ENCODE results near the gene MYO1A.
"Not testable (repeated sequence)": the region's sequence is repeated elsewhere in the genome, so short reads cannot be mapped to it uniquely, and the experiment has no call there.

Gene MYO1A

GRCh38 chr12:57019983-57020719 lies 29.8 kb downstream of the MYO1A start:
- FAIRE-seq (no peak), DNase-seq (ENCODE audit: insufficient read length, low spot score) (no peak)

- FAIRE-seq (no peak), DNase-seq (ENCODE audit: insufficient read length, low spot score) (no peak)
These were observed 31.0 kb downstream of the MYO1A start for GRCh38 chr12:57018906-57019305.

GRCh38 chr12:57018353-57018752 lies 31.6 kb downstream of the MYO1A start:
- not testable (repeated sequence) for FAIRE-seq

GRCh38 chr12:57016348-57016747 lies 33.6 kb downstream of the MYO1A start, which contains the start of gene TAC3:
Gene TAC3 (minus strand): TSS chr12:57016529. CDS start chr12:57015797, 732 bp downstream.
- DNase-seq (ENCODE audit: insufficient read length, low spot score): no peak
- FAIRE-seq: no peak

More at GRCh38 chr12:57018353-57018752, 31.6 kb downstream of the MYO1A start:
- DNase-seq (ENCODE audit: insufficient read length, low spot score): not testable (repeated sequence)

GRCh38 chr12:57012600-57013465 lies 37.1 kb downstream of the MYO1A start:
- no peak for FAIRE-seq
- no peak for DNase-seq (ENCODE audit: insufficient read length, low spot score)

- FAIRE-seq (no peak), DNase-seq (ENCODE audit: insufficient read length, low spot score) (no peak)
These were observed 38.2 kb downstream of the MYO1A start for GRCh38 chr12:57011438-57012424.

- DNase-seq (ENCODE audit: insufficient read length, low spot score): no peak
- FAIRE-seq: no peak
These were observed 39.2 kb downstream of the MYO1A start for GRCh38 chr12:57010627-57011247.

GRCh38 chr12:57009949-57010626 lies 39.8 kb downstream of the MYO1A start:
- FAIRE-seq (no peak), DNase-seq (ENCODE audit: insufficient read length, low spot score) (no peak)

GRCh38 chr12:57008178-57008577 lies 41.8 kb downstream of the MYO1A start:
- FAIRE-seq (no peak), DNase-seq (ENCODE audit: insufficient read length, low spot score) (peak; percentile 75)

GRCh38 chr12:57006809-57007475 lies 43.0 kb downstream of the MYO1A start:
- no peak for FAIRE-seq
- no peak for DNase-seq (ENCODE audit: insufficient read length, low spot score)

GRCh38 chr12:57005980-57006808 lies 43.7 kb downstream of the MYO1A start, which contains the start of gene ZBTB39:
Gene ZBTB39 (minus strand): TSS chr12:57006546. CDS start chr12:57004917, 1,629 bp downstream.
- FAIRE-seq (no peak), DNase-seq (ENCODE audit: insufficient read length, low spot score) (peak; percentile 77)

- DNase-seq (ENCODE audit: insufficient read length, low spot score): no peak
- FAIRE-seq: no peak
These were observed 45.3 kb downstream of the MYO1A start for GRCh38 chr12:57004651-57005050.

- no peak for FAIRE-seq
These were observed 46.5 kb downstream of the MYO1A start for GRCh38 chr12:57003395-57003794.

GRCh38 chr12:57001448-57001906 lies 48.5 kb downstream of the MYO1A start:
- DNase-seq (ENCODE audit: insufficient read length, low spot score) (peak; percentile 66), FAIRE-seq (no peak)

More at GRCh38 chr12:57003395-57003794, 46.5 kb downstream of the MYO1A start:
- DNase-seq (ENCODE audit: insufficient read length, low spot score): no peak

GRCh38 chr12:57000393-57000792 lies 49.5 kb downstream of the MYO1A start:
- DNase-seq (ENCODE audit: insufficient read length, low spot score) (no peak), FAIRE-seq (no peak)

- no peak for DNase-seq (ENCODE audit: insufficient read length, low spot score)
- no peak for FAIRE-seq
These were observed 50.5 kb downstream of the MYO1A start for GRCh38 chr12:56999456-56999855.

- FAIRE-seq: no peak
- DNase-seq (ENCODE audit: insufficient read length, low spot score): no peak
These were observed 50.9 kb downstream of the MYO1A start for GRCh38 chr12:56998981-56999380.

- DNase-seq (ENCODE audit: insufficient read length, low spot score): no peak
- FAIRE-seq: no peak
These were observed 51.6 kb downstream of the MYO1A start for GRCh38 chr12:56998316-56998715.

Measured in HTR-8/SVneo (cell line).